NCI-H2227 (cell line): ENCODE results near the gene OPRL1.
"Not testable (repeated sequence)": the region's sequence is repeated elsewhere in the genome, so short reads cannot be mapped to it uniquely, and the experiment has no call there.

Source experiments
- DNase-seq: peaks from one replicate; lab custom pipeline; 2025; ENCODE audit not compliant: unreplicated experiment; lab: John Stamatoyannopoulos, UW

Gene OPRL1

DNA sequence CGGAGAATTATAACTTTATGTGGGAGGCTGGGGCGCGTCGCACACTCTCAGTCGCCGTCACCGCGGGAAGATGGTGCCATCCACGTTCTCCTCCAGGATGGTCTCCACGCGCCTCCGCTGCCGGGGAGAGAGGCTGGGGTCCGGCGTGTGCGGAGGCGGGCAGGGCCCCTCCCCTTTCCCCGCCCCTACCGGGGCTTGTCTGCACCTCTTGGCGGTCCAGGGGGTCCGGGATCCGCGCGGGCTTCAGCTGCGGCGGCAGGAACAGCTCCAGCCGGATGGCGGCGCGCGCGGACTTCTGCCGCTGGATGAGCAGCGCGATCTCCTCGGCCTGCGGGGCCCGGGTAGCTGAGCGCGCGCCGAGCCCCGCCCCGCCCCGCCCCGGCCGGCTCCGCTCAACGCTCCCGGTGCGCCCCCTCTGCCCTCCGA lies 3.5 kb downstream of the OPRL1 start:
- DNase-seq, result peak; percentile 90

DNA sequence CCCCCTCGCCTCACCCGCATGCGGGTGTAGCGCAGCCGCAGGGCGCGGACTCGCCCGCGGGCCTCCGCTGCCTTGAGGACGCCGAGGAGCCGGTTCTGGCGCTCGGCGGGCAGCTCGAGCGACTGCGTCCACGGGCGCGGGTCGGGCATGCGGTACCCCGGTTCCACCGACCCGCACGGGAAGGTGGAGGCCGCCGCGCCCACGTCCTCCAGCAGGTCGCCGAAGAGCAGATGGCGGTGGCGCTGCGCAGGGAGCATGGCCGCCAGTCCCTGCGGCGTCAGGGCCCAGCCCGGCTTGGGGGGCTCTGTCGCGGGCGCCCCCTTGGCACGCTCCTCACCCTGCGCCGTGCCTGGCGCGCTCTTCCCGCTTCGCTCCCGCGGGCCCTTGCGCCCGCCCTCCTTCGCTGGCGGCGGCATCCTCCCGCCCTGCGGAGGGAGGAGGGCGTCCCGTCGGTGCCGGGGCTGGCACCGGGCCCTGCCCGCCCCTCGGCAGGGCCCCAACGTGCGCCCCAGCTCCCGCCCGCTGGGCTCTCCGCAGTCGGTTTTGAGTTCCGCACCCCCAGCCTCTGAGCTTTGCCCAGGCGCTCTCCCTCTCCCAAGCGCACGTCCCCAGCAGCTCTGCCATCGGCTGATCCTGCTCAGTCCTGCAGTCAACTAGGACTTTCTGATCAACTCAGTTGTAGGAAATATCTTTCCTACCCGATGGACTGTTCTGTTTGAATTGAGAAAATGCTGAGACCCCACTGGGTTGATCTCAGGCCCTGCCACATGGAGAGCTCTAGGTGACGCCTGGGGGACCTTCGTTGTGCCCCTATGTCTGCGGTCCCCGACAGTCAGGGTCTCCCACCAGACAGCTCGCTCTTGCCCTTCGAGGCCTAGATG lies 4.2 kb downstream of the OPRL1 start, which contains the start of gene LKAAEAR1:
Gene LKAAEAR1 (minus strand): TSS at position 595 of the 881 bp plus-strand sequence. CDS start 179 bp downstream, at position 416.
- DNase-seq, result peak; percentile 58

DNA sequence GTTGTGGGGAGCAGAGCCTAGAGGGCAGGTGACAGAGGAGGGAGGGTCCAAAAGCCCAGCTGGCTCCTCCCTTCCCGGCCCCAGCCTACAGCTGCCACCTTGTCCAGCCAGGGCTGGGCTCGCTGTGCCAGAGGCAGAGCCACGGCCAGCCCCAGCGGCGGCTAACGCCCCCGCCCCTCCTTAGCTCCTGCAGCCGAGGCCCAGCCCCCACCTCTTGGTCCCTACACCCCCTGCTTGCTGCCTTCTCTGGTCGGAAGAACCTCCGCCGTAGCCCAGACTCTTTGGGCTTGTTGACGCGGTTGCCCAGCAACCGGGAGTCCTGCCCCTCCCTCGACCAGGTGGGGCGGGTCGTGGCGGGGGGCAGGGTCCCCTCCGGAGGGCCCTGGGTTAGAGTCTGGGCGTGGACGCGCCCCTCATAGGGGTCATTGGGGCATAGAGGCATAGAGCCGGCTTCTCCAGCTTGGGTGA lies 4.8 kb downstream of the OPRL1 start:
- DNase-seq, result peak; percentile 68

DNA sequence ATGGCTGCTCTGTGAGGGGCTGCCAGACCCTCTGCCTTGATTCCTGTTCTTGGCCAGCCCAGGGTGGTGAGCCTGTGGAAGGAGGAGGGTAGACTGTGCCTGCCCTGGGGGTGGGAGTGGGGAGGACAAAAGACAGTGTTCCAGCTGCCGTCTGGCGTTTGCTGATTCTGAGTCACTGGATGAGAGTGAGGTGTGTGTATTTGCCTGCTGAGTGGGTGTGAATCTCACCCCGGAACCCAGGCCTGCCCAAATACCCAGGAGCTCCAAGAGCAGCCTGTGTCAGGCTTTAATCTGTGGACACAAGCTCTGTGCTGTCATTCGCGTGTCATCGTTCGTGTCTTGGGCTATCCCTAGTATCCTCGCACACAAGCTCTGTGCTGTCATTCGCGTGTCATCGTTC lies 6.9 kb downstream of the OPRL1 start:
- no peak for DNase-seq

DNA sequence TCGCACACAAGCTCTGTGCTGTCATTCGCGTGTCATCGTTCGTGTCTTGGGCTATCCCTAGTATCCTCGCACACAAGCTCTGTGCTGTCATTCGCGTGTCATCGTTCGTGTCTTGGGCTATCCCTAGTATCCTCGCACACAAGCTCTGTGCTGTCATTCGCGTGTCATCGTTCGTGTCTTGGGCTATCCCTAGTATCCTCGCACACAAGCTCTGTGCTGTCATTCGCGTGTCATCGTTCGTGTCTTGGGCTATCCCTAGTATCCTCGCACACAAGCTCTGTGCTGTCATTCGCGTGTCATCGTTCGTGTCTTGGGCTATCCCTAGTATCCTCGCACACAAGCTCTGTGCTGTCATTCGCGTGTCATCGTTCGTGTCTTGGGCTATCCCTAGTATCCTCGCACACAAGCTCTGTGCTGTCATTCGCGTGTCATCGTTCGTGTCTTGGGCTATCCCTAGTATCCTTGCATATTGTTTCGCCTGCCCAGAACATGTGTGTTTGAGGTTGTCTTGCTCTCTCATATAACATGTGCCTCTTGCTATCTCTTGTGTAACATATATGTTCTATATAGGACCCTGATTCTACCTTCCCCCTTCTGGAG lies 7.4 kb downstream of the OPRL1 start:
- not testable (repeated sequence) for DNase-seq

DNA sequence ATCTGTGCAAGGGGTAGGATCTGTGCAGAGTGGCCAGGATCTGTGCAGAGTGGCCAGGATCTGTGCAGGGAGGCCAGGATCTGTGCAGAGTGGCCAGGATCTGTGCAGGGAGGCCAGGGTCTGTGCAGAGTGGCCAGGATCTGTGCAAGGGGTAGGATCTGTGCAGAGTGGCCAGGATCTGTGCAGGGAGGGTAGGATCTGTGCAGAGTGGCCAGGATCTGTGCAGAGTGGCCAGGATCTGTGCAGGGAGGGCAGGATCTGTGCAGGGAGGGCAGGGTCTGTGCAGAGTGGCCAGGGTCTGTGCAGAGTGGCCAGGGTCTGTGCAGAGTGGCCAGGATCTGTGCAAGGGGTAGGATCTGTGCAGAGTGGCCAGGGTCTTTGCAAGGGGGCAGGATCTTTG lies 8.7 kb downstream of the OPRL1 start:
- not testable (repeated sequence) for DNase-seq

DNA sequence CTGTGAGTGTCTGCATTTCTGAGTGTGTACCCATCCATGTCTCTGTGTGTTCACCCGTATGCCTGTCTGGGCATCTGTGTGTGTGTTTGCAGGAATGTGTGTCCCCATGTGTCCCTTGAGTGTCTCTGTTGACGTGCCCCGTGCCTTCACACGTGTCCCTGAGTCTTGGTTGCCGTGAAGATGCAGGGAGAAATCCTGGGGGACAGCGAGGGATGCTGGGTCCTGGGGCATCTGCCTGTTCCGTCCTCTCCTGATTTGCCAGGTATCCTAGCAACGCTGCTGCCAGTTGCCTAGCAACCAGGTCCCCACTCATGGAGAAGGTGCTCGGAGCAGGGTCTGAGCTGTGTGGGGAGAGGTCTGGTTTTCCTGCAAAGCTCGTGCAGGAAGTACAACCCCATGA lies 10.3 kb downstream of the OPRL1 start:
- peak; percentile 89 for DNase-seq

DNA sequence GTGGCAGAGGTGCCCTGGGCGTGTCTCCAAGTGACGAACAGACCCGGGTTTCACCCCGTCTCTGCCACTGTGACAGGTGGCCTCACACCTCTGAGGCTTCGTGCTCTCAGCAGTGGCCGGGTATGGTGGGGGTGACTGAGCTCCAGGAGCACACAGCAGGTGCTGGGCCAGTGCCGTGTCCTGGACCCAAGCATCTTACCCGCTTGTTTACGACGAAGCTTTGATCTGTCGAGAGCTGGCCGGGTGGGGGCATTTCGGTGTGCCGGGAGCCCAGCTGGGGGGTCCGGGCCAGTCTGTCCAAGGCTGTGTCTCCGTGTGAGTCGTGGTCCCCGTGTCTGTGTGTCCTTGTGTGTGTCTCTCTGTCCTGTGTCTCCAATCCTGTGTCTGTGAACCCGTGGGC lies 11.5 kb downstream of the OPRL1 start:
- DNase-seq, result no peak

DNA sequence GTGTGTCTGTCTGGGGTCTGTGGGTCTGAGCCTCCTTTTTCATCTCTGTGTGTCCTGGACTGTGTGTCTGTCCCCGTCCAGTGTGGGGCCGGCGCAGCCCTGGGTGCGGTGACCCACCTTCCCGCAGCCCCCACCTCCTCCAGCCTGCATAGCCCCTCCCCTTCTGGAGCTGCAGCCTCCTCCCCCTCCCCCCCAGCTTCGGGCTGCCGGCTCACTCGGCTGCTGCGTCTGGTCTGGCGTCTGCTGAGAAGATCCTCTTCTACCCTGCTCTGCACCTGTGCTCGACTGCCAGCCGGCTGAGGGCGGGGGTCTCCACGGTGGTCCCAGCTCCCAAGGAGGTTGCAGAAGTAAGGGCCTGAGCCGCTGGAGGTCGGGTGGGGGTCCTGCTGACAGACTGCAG lies 11.9 kb downstream of the OPRL1 start:
- peak; percentile 77 for DNase-seq

DNA sequence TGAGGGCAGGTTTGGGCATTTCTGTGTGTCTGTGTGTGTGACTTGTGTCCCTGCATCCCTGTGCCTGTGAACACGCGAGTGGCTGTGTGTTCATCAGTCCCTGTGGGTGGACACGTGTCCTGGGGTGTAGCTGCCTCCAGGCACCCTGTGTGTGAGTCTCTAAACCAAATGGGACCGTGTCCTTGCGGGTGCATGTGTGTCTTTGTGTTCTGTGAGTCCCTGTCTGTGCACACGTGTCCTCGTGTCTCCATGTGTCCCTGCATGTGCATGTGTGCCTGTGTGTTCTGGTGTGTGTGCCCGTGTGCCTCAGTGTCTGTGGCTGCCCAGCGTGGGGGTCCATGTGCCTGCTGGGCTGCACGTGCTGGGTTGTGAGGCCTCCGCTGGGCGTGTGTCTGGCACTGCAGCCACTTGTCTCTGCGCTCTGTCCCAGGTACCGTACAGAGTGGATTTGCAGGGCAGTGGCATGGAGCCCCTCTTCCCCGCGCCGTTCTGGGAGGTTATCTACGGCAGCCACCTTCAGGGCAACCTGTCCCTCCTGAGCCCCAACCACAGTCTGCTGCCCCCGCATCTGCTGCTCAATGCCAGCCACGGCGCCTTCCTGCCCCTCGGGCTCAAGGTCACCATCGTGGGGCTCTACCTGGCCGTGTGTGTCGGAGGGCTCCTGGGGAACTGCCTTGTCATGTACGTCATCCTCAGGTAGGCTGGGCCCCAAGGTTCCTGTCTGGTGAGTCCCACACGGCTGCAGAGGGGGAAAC lies 12.6 kb downstream of the OPRL1 start:
- no peak for DNase-seq

DNA sequence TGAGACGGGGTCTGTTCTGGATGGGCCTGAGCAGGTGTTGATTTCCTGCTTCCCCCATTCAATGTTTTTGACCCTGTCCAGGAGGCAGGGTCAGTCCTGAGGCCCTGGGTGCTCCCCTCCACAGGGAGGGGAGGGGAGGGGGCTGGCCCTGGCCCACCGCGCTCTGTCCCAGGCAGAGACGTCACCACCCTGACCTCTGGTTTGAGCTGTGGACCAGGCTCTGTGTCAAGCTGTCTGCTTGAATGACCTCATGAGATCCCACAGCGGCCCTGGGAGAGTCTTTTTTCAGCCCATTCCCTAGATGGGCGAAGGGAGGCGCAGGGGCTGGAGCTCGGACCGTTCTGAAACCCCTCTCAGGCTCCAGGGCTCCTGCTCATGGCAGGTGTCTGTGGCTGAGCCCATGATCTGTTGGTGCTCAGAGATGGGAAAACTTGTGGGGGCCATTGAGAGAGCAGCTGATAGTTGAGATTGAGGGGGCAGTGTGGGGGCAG lies 13.2 kb downstream of the OPRL1 start:
- DNase-seq, result no peak

DNA sequence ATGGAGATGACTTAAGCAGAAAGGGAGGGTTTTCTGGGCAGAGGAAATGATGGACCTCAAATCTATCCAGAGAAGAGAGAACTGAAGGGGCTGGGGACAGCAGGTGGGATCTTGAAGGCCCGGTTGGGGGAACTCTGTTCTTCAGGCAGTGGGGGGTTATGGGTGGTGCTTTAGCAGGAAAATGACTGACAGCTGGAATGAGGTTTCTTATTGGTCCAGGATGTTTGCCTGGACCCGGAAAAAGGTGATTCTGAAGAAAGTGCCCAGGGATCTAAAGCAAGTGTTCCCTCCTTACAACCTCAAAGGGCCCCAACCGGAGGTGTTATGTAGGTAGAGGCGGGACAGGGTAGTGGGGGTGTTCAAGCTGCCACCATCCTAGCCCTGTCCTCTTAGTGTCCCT lies 15.6 kb downstream of the OPRL1 start:
- DNase-seq, result no peak

DNA sequence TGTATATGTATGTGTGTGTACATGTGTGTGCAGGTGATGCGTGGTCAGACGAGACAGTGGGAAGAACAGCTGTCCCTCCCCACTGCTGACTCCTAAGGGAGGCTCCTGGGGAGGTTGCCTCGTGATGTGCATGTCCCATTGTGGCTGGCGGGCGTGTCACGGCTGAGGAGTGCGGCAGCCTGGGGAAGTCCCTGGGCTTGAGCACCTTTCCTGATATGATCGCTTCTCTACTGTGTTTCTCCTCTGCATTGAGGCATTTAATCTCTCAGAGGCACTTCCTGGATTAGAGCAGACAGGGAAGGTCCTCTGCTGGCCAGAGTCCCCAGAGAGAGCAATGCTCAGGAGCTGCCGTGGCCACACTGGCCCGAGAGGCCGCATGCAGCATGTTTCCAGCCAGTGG lies 16.0 kb downstream of the OPRL1 start:
- DNase-seq, result no peak

DNA sequence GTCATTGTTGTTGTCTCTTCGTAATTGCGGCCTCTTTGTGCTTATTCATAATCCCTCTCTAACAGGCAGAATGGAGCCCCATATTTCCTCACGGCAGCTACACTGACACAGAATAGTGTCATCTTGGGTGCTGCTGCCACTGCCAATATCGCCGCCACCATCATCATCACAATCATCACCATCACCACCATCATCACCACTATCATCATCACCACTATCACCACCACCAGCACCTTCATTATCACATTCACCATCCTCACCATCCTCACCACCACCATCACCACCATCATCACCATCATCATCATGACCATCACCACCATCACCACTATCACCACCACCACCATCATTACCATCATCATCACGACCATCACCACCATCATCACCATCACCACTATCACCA lies 16.7 kb downstream of the OPRL1 start:
- no peak for DNase-seq

DNA sequence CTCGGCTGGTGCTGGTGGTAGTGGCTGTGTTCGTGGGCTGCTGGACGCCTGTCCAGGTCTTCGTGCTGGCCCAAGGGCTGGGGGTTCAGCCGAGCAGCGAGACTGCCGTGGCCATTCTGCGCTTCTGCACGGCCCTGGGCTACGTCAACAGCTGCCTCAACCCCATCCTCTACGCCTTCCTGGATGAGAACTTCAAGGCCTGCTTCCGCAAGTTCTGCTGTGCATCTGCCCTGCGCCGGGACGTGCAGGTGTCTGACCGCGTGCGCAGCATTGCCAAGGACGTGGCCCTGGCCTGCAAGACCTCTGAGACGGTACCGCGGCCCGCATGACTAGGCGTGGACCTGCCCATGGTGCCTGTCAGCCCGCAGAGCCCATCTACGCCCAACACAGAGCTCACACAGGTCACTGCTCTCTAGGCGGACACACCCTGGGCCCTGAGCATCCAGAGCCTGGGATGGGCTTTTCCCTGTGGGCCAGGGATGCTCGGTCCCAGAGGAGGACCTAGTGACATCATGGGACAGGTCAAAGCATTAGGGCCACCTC lies 18.7 kb downstream of the OPRL1 start:
- DNase-seq, result no peak

DNA sequence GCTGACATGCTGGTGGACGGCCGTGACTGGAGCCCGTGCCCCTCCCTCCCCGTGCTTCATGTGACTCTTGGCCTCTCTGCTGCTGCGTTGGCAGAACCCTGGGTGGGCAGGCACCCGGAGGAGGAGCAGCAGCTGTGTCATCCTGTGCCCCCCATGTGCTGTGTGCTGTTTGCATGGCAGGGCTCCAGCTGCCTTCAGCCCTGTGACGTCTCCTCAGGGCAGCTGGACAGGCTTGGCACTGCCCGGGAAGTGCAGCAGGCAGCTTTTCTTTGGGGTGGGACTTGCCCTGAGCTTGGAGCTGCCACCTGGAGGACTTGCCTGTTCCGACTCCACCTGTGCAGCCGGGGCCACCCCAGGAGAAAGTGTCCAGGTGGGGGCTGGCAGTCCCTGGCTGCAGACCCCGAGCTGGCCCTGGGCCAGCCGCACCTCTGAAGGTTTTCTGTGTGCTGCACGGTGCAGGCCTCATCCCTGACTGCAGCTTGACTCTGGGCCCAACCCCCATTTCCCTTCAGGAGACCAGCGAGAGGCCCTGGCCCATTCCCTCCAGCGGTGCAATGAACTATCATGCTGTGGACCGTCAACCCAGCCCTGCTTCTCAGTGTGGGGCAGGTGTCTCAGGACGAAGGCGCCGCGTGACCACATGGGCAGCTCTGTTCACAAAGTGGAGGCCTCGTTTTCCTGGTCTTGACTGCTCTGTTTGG lies 19.4 kb downstream of the OPRL1 start:
- no peak for DNase-seq

DNA sequence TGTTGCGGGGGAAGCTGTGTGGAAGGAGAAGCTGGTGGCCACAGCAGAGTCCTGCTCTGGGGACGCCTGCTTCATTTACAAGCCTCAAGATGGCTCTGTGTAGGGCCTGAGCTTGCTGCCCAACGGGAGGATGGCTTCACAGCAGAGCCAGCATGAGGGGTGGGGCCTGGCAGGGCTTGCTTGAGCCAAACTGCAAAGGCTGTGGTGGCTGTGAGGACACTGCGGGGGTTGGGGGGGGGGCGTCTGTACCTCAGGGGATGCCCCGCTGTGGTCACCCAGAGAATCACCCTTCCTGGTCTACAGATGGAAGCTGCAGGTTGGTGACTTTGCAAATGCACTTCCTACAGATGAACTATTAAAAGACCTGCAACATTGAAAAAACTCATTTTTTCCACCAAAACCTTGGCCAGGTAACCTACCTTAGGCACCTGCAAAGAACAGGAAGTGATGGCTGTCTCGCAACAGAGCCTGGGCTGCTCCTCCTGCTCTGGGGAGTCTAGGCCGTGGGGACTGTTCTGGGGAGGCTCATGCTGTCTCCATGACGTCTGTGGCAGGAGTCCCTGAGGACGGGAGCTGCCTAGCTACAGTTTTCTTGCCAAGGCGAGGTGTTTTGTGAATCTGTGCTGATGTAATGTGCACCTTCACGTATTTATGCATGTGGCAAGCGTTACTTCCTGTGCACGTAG lies 20.1 kb downstream of the OPRL1 start:
- no peak for DNase-seq

DNA sequence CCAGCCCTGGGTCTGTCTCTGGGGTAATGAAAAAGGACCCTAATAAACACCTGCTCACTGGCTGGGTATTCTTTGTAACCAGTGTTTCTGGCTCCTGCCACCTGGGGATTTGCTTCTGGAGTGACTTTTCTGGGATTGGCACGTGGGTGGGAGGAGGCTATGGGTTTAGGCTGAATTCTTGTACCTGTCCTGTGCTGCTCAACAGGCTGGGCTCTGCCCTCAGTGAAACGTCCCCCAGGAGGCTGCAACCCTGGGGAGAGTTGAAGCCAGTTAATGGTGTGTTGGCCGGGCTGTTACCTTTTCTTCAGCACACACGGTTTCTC lies 20.6 kb downstream of the OPRL1 start:
- DNase-seq, result no peak

DNA sequence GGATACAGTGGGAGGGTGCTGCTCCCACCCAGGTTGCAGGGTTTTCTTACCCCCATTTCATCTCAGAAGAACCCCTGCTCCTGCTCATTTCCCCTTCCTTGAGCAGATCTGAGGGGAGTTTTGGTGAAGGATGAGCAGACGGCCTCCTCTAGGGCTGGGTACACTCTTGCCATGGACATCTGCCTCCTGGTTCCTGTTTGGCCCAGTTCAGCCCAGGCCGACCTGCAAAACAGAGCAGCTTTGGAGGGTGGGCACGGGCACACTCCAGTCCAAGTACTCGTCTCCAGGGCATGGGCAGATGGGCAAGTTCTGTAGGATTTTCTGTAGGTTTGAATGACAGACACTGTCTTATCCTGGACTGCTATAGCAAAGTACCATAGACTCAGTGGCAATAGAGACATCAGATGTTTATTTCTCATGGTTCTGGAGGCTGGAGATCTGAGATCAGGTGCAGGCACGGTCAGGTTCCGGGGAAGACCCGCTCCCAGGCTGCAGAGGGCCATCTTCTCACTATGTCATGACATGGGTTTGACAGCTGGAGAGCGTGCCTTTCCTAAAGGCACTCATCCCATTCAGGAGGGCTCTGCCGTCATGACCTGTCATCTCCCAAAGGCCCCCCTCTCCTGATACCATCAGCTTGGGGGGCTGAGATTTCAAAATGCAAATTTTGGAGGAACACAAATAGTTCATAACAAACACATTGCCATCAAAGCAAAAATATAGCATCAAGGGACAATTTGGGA lies 21.2 kb downstream of the OPRL1 start:
- DNase-seq, result no peak
